Measurements from ENCODE around the gene CATSPERE. TPM values are rescaled to one million over a fixed set of nuclear protein-coding genes. Genes with fewer than 3 reads are reported as not detected.

The CATSPERE gene
- total and polyA plus RNA-seq, 2 of the 8 experiments (the other 6 are each of a cell fraction or from before 2014, with no cell fraction given), result 0.05 to 0.45 TPM

DNA sequence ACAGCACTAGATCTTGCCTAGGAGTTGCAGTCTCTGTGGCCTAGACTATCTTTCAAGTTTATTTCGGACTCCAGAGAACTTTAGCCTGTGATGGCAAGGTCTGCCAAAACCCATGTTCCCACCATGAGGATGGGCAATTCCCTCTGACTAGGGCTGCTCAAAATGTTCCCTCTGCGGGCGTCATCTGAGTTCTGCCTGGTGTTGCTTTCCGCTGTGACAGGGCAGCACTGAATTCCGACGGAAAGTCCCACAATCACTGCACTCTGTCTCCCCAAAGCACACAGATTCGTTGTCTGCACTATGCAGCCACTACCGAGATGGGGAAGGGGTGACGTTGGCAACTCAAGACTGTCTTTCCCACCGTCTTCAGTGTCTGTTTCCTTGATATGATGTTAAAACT, 75.2 kb downstream of the CATSPERE start:
- Histone ChIP-seq H2AFZ (ENCODE audit: low read length) (peak overlapping the region; percentile 53; the same call in 1 of the 2 replicates), H4K5ac (ENCODE audit: insufficient read length, low read depth, low read length) (no peak overlapping the region), H2BK20ac (ENCODE audit: low read length) (no peak overlapping the region), H3K4ac (replicated peaks; ENCODE audit: insufficient read length, low read depth, low read length) (no peak overlapping the region), H2BK5ac (ENCODE audit: low read depth, low read length) (no peak overlapping the region), H4K91ac (replicated peaks; ENCODE audit: insufficient read length, low read length) (no peak overlapping the region), H3K4me3 (ENCODE audit: extremely low read depth in 1 of 4, insufficient read depth in 2 of 4, low read depth in 3 of 4, low read length in 4 of 4) (no peak overlapping the region), H3K27me3 (replicated peaks in 1 of 4; ENCODE audit: control insufficient read depth in 3 of 4, extremely low read depth in 1 of 4, insufficient read depth in 3 of 4, low read length in 3 of 4) (no peaks in the 10 kb centered on the region; a peak in 1 of 7 replicates), H3K56ac (replicated peaks; ENCODE audit: insufficient read length, low read depth, low read length) (no peak overlapping the region), H3K18ac (ENCODE audit: extremely low read depth, low read length) (no peak overlapping the region; the same call in 1 of the 2 replicates), H3K4me2 (ENCODE audit: insufficient read depth in 1 of 2, low read depth in 2 of 2, low read length in 2 of 2) (no peak overlapping the region), H2AK5ac (ENCODE audit: low read depth, low read length) (no peak overlapping the region), H3K36me3 (ENCODE audit: control insufficient read depth in 2 of 4, insufficient read depth in 4 of 4, low read length in 3 of 4) (no peaks in the 10 kb centered on the region), H3K14ac (ENCODE audit: insufficient read length) (no peak overlapping the region), H3K79me2 (ENCODE audit: control insufficient read depth in 1 of 2, insufficient read depth in 2 of 2, low read length in 2 of 2) (no peaks in the 10 kb centered on the region), H3K23me2 (ENCODE audit: low read depth, low read length) (no peaks in the 10 kb centered on the region), H3K23ac (ENCODE audit: insufficient read length) (no peak overlapping the region), H3K79me1 (ENCODE audit: low read depth, low read length) (no peaks in the 10 kb centered on the region), H3K9me3 (ENCODE audit: insufficient read depth in 2 of 2, low read depth in 1 of 2, low read length in 1 of 2) (no peaks in the 10 kb centered on the region), H2BK15ac (ENCODE audit: low read length) (no peak overlapping the region), H3K9ac (replicated peaks in 1 of 4; ENCODE audit: extremely low read depth in 1 of 4, low read depth in 3 of 4, low read length in 3 of 4) (no peak overlapping the region), H2BK12ac (ENCODE audit: low read depth, low read length) (no peak overlapping the region), H4K8ac (ENCODE audit: extremely low read depth, insufficient read depth, low read length) (no peak overlapping the region), H4K20me1 (replicated peaks in 1 of 2; ENCODE audit: control insufficient read depth in 1 of 2, insufficient read depth in 2 of 2, low read length in 2 of 2) (no peaks in the 10 kb centered on the region), H2BK120ac (replicated peaks; ENCODE audit: low read depth, low read length) (no peak overlapping the region), H3K27ac (ENCODE audit: low read depth, low read length) (no peak overlapping the region), H3K4me1 (replicated peaks in 1 of 4; ENCODE audit: control insufficient read depth in 3 of 4, insufficient read depth in 4 of 4, low read length in 3 of 4) (no peaks in the 10 kb centered on the region)
- WGBS, 2 experiments (ENCODE audit: extremely low coverage in 1 of 2, insufficient coverage in 1 of 2, insufficient read length in 1 of 2, insufficient replicate concordance in 2 of 2, low coverage in 1 of 2, low lambda C conversion rate in 2 of 2, missing lambda C conversion rate in 1 of 2), result 58% methylated on average over 10 of the region's 10 CpGs; no CpG with 5 or more reads in 1 of the 2 experiments
- CTCF ChIA-PET (ENCODE audit: partially characterized antibody), result interaction anchor here (0.7 to 1.6 kb wide), 3 partner anchors 12 to 260 kb away, joined by 3 to 8 read pairs (median 3); no protein-coding TSS in a partner anchor
- DNase-seq (ENCODE audit: low read depth in 1 of 2, low spot score in 2 of 2), result no peak
- no peak for TF ChIP-seq SP4 (IDR thresholded peaks at IDR 0.05; ENCODE audit: low read length)
- FAIRE-seq, result no peak
- POLR2A ChIA-PET (ENCODE audit: partially characterized antibody), result no interaction called here
